ENCODE measurements around the gene PDC. TPM values are rescaled to one million over a fixed set of nuclear protein-coding genes. Genes with fewer than 3 reads are reported as not detected.

The PDC gene
- total and polyA plus RNA-seq, 2 donors (not counting 3 experiments of a cell fraction or from before 2014, with no cell fraction given): not detected

DNA sequence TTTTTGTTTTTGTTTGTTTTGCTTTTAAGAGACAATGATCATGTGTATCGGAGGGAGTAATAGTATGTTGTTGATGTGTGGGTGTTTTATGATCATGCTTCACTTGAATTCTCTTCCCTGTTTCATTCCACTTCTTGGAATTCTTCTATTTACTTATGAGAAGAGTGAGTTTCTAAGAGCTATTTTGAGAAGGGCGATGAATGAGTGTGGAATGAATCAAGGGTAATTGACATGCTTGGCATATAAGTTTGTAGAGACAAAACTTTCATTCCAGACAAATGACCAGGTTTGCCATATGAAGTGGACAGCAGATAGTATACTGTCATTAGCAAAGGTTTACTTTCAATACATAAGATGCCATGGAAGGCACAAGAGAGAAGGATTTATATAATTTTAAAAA is 42.3 kb upstream of the PDC start:
- CTCF ChIA-PET: no interaction called here
- Histone ChIP-seq H3K9me3 (replicated peaks; ENCODE audit: control insufficient read depth, insufficient read depth, low read length) (no peaks in the 10 kb centered on the region), H3K4me2 (ENCODE audit: insufficient read depth, low read length) (no peak overlapping the region), H3K79me2 (ENCODE audit: control insufficient read depth, insufficient read depth, low read length) (no peaks in the 10 kb centered on the region), H2AFZ (ENCODE audit: low read depth, low read length) (no peak overlapping the region), H3K4me1 (ENCODE audit: control insufficient read depth, extremely low read depth, insufficient read depth, low read length) (peaks cover 25% of the 10 kb centered on the region), H4K20me1 (replicated peaks; ENCODE audit: control insufficient read depth, extremely low read depth, insufficient read depth, low read length) (no peaks in the 10 kb centered on the region), H3K36me3 (ENCODE audit: control insufficient read depth in 2 of 2, extremely low read depth in 1 of 2, insufficient read depth in 2 of 2, low read length in 2 of 2) (no peaks in the 10 kb centered on the region), H3K4me3 (replicated peaks in 1 of 3; ENCODE audit: insufficient read depth in 1 of 3, low read depth in 1 of 3, low read length in 3 of 3) (no peak overlapping the region), H3K27ac (ENCODE audit: insufficient read depth, low read depth, low read length) (no peak overlapping the region), H3K27me3 (ENCODE audit: control insufficient read depth in 2 of 2, insufficient read depth in 2 of 2, low read length in 2 of 2) (no peaks in the 10 kb centered on the region), H3K9me1 (replicated peaks; ENCODE audit: control insufficient read depth, extremely low read depth, insufficient read depth, low read length) (no peaks in the 10 kb centered on the region), H3K9ac (replicated peaks; ENCODE audit: extremely low read depth, insufficient read depth, low read length) (no peak overlapping the region)
- no TSS peak for BruUV-seq (replicated peaks)
- dilution Hi-C loops (cut with MboI; ENCODE audit: extremely low pct_ligation_motif_present, low sequenced_read_pairs) (no loop called here), intact Hi-C loops (cut with micrococcal nuclease) (no loop called here)
- DNase-seq (ENCODE audit: low read depth, low spot score) (no peak), FAIRE-seq (no peak)
- TF ChIP-seq POLR2A (IDR thresholded peaks at IDR 0.05; ENCODE audit: low read depth, low read length) (no peak), FOS (IDR thresholded peaks at IDR 0.05; ENCODE audit: borderline replicate concordance, insufficient read depth, low read length) (no peak), JUN (IDR thresholded peaks at IDR 0.05; ENCODE audit: borderline replicate concordance, insufficient read depth, insufficient read length, low read depth) (no peak), EZH2 (IDR thresholded peaks at IDR 0.05; ENCODE audit: borderline replicate concordance, low read depth, low read length, severe bottlenecking) (no peak), GATA2 (IDR thresholded peaks at IDR 0.05; ENCODE audit: insufficient read depth, insufficient read length, low read depth, low read length) (no peak), POLR2AphosphoS5 (IDR thresholded peaks at IDR 0.05; ENCODE audit: insufficient read depth, low read depth, low read length) (no peak), MYC (IDR thresholded peaks at IDR 0.05; ENCODE audit: low read depth, low read length) (no peak)
- TF ChIP-seq, protein P1, sequence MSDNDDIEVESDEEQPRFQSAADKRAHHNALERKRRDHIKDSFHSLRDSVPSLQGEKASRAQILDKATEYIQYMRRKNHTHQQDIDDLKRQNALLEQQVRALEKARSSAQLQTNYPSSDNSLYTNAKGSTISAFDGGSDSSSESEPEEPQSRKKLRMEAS (IDR thresholded peaks at IDR 0.05; ENCODE audit: insufficient read depth, insufficient read length): no peak
- TF ChIP-seq, protein P2, sequence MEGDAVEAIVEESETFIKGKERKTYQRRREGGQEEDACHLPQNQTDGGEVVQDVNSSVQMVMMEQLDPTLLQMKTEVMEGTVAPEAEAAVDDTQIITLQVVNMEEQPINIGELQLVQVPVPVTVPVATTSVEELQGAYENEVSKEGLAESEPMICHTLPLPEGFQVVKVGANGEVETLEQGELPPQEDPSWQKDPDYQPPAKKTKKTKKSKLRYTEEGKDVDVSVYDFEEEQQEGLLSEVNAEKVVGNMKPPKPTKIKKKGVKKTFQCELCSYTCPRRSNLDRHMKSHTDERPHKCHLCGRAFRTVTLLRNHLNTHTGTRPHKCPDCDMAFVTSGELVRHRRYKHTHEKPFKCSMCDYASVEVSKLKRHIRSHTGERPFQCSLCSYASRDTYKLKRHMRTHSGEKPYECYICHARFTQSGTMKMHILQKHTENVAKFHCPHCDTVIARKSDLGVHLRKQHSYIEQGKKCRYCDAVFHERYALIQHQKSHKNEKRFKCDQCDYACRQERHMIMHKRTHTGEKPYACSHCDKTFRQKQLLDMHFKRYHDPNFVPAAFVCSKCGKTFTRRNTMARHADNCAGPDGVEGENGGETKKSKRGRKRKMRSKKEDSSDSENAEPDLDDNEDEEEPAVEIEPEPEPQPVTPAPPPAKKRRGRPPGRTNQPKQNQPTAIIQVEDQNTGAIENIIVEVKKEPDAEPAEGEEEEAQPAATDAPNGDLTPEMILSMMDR (IDR thresholded peaks at IDR 0.05; ENCODE audit: extremely low read depth in 1 of 2, insufficient read depth in 1 of 2, low read depth in 1 of 2, low read length in 2 of 2): no peak
- POLR2A ChIA-PET: no interaction called here

Measured in endothelial cell of umbilical vein (primary cell).